ENCODE measurements around the gene NTMT1. TPM values are rescaled to one million over a fixed set of nuclear protein-coding genes. Genes with fewer than 3 reads are reported as not detected.

Gene NTMT1
- total RNA-seq, 1 experiment from 2014 or later, result 50.2 TPM

- CTCF ChIA-PET, result no interaction called here
- intact Hi-C loops (cut with micrococcal nuclease), result loop anchor here (2.0 kb wide), 1 partner anchor 83 kb away; no protein-coding TSS in a partner anchor
- H2AFZ ChIP-seq (ENCODE audit: low read length), result no peak overlapping the region
These were observed 17.7 kb downstream of the NTMT1 start for GRCh38 chr9:129643706-129644105.

GRCh38 chr9:129644365-129644764 is 18.4 kb downstream of the NTMT1 start:
- no peak overlapping the region for H2AFZ ChIP-seq (ENCODE audit: low read length)
- CTCF ChIA-PET, result no interaction called here
- intact Hi-C loops (cut with micrococcal nuclease), result no loop called here

More at GRCh38 chr9:129643706-129644105, 17.7 kb downstream of the NTMT1 start:
- no TSS peak for BruUV-seq (replicated peaks)
- Histone ChIP-seq H3K9ac (ENCODE audit: low read length) (no peak overlapping the region), H3K79me2 (ENCODE audit: low read length) (peaks cover 25% of the 10 kb centered on the region), H3K27me3 (ENCODE audit: low read length) (no peaks in the 10 kb centered on the region), H3F3A (ENCODE audit: low read length, unreplicated experiment) (no peaks in the 10 kb centered on the region), H4K20me1 (ENCODE audit: low read length) (no peaks in the 10 kb centered on the region), H3K9me2 (replicated peaks; ENCODE audit: low read length) (no peaks in the 10 kb centered on the region), H3K9me3 (ENCODE audit: low read length) (no peaks in the 10 kb centered on the region), H3K4me2 (ENCODE audit: low read length) (no peak overlapping the region), H3K27ac (ENCODE audit: low read length) (no peak overlapping the region), H3K36me3 (ENCODE audit: low read depth, low read length) (no peaks in the 10 kb centered on the region), H3K4me1 (ENCODE audit: insufficient read depth, low read length) (peaks cover 3% of the 10 kb centered on the region; the same call in 1 of the 2 replicates), H3K4me3 (ENCODE audit: low read length) (no peak overlapping the region)
- POLR2A ChIA-PET (ENCODE audit: unreplicated experiment), result no interaction called here
- no peak for TF ChIP-seq EZH2 (IDR thresholded peaks at IDR 0.05; ENCODE audit: low read length, unreplicated experiment)
- no peak for TF ChIP-seq EZH2phosphoT487 (IDR thresholded peaks at IDR 0.05; ENCODE audit: borderline replicate concordance, low read length)
- no peak for TF ChIP-seq CTCF (conservative IDR thresholded peaks at IDR 0.05; ENCODE audit: low read depth, low read length)
- ATAC-seq (no peak), DNase-seq (no peak)

More at GRCh38 chr9:129644365-129644764, 18.4 kb downstream of the NTMT1 start:
- H3K79me2 ChIP-seq (ENCODE audit: low read length), result peaks cover 25% of the 10 kb centered on the region
- no peak for ATAC-seq
- no peaks in the 10 kb centered on the region for H4K20me1 ChIP-seq (ENCODE audit: low read length)
- H3K9me2 ChIP-seq (replicated peaks; ENCODE audit: low read length), result no peaks in the 10 kb centered on the region
- no TSS peak for BruUV-seq (replicated peaks)
- H3K4me2 ChIP-seq (ENCODE audit: low read length), result no peak overlapping the region
- no peaks in the 10 kb centered on the region for H3F3A ChIP-seq (ENCODE audit: low read length, unreplicated experiment)
- H3K4me1 ChIP-seq (ENCODE audit: insufficient read depth, low read length), result peaks cover 3% of the 10 kb centered on the region; the same call in 1 of the 2 replicates
- H3K4me3 ChIP-seq (ENCODE audit: low read length), result no peak overlapping the region
- H3K36me3 ChIP-seq (ENCODE audit: low read depth, low read length), result no peaks in the 10 kb centered on the region
- H3K27ac ChIP-seq (ENCODE audit: low read length), result no peak overlapping the region
- POLR2A ChIA-PET (ENCODE audit: unreplicated experiment), result no interaction called here
- DNase-seq, result no peak
- H3K9me3 ChIP-seq (ENCODE audit: low read length), result no peaks in the 10 kb centered on the region
- no peak for TF ChIP-seq EZH2phosphoT487 (IDR thresholded peaks at IDR 0.05; ENCODE audit: borderline replicate concordance, low read length)
- no peak for TF ChIP-seq EZH2 (IDR thresholded peaks at IDR 0.05; ENCODE audit: low read length, unreplicated experiment)
- TF ChIP-seq CTCF (conservative IDR thresholded peaks at IDR 0.05; ENCODE audit: low read depth, low read length), result no peak
- H3K27me3 ChIP-seq (ENCODE audit: low read length), result no peaks in the 10 kb centered on the region
- H3K9ac ChIP-seq (ENCODE audit: low read length), result no peak overlapping the region

Measured in PC-3 (cell line).